ENCODE data around the gene CCDC183. TPM values are rescaled to one million over a fixed set of nuclear protein-coding genes. Genes with fewer than 3 reads are reported as not detected.

CCDC183 gene
- total RNA-seq, 1 experiment from 2014 or later = 1.1 TPM

DNA sequence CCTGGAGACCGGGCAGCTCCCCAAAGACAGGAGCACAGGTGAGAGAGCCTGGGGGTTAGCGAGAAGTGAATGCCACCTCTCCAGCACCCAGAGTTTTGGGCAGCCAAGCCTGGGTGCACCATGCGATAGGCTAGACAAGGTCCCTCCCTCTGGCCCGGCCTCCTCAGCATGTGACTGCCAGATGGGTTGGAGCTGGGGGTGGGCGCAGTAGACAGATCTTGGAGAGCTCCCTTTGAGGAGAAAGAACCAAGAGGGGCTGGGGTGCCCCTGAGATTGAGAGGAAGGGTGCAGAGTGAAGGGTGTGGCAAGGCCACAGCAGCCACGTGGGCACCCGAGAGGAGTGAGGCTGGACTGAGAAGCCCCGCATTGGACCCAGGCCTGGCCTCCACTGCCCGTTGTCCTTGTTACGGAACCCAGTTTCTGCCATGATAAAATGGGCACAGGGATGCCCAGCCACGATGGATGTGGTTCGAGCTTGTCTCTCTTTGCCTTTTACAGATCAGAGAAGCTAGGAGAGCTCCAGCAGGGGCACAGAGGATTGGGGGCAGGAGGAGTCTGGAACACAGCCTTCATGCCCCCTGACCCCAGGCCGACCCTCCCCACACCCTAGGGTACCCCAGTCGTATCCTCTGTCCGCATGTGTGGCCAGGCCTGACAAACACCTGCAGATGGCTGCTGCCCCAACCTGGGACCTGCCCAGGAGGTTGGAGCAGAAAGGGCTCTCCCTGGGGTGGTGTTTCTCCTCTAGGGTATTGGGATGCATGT is 3.6 kb upstream of the CCDC183 start:
- H2AFZ ChIP-seq (ENCODE audit: low read length) = no peak overlapping the region
- H4K20me1 ChIP-seq (ENCODE audit: control insufficient read depth, insufficient read depth, insufficient read length) = no peaks in the 10 kb centered on the region
- H3K4me2 ChIP-seq (ENCODE audit: insufficient read depth, insufficient read length, low read length) = no peak overlapping the region
- TF ChIP-seq, protein P1, sequence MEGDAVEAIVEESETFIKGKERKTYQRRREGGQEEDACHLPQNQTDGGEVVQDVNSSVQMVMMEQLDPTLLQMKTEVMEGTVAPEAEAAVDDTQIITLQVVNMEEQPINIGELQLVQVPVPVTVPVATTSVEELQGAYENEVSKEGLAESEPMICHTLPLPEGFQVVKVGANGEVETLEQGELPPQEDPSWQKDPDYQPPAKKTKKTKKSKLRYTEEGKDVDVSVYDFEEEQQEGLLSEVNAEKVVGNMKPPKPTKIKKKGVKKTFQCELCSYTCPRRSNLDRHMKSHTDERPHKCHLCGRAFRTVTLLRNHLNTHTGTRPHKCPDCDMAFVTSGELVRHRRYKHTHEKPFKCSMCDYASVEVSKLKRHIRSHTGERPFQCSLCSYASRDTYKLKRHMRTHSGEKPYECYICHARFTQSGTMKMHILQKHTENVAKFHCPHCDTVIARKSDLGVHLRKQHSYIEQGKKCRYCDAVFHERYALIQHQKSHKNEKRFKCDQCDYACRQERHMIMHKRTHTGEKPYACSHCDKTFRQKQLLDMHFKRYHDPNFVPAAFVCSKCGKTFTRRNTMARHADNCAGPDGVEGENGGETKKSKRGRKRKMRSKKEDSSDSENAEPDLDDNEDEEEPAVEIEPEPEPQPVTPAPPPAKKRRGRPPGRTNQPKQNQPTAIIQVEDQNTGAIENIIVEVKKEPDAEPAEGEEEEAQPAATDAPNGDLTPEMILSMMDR (conservative IDR thresholded peaks at IDR 0.05) = no peak
- no peak overlapping the region for H4K5ac ChIP-seq (ENCODE audit: insufficient read length, low read depth, low read length)
- H3K9me3 ChIP-seq (ENCODE audit: control insufficient read depth, low read depth, low read length) = no peaks in the 10 kb centered on the region
- H3K14ac ChIP-seq (ENCODE audit: insufficient read depth, low read length) = no peak overlapping the region
- no peak overlapping the region for H2BK5ac ChIP-seq (ENCODE audit: insufficient read length, low read length)
- no peak for DNase-seq
- H3K79me1 ChIP-seq (ENCODE audit: insufficient read depth, low read depth, low read length, poor library complexity, severe bottlenecking) = no peaks in the 10 kb centered on the region
- H2BK120ac ChIP-seq (ENCODE audit: low read depth, low read length, poor library complexity, severe bottlenecking) = no peak overlapping the region
- H4K91ac ChIP-seq (ENCODE audit: insufficient read length, low read depth, low read length) = no peak overlapping the region
- peaks cover 0 to 8% (median 1%) of the 10 kb centered on the region in 3 experiments; a peak in 3 of 7 replicates for H3K36me3 Mint-ChIP-seq (ENCODE audit: insufficient read depth in 1 of 3, low read depth in 3 of 3)
- no peak overlapping the region for H2BK15ac ChIP-seq (ENCODE audit: low read depth, low read length)
- no peaks in the 10 kb centered on the region for H3K23me2 ChIP-seq (ENCODE audit: insufficient read length, low read depth, low read length, poor library complexity, severe bottlenecking)
- no peaks in the 10 kb centered on the region for H3K4me1 ChIP-seq (ENCODE audit: insufficient read depth, low read length)
- H3K18ac ChIP-seq (ENCODE audit: insufficient read length, low read depth, low read length) = no peak overlapping the region
- no peak overlapping the region for H3K56ac ChIP-seq (ENCODE audit: insufficient read length, low read depth, low read length)
- peaks cover 21 to 37% of the 10 kb centered on the region in 2 experiments for H3K4me1 Mint-ChIP-seq
- H3K27me3 ChIP-seq (ENCODE audit: insufficient read depth, low read length) = no peaks in the 10 kb centered on the region
- H3K4ac ChIP-seq (ENCODE audit: low read depth, low read length) = no peak overlapping the region
- peak overlapping the region; percentile 65 to 81; a peak in 3 of 5 replicates for H3K4me3 Mint-ChIP-seq
- H3K27ac ChIP-seq (ENCODE audit: insufficient read length, low read depth, low read length) = no peak overlapping the region
- H2BK12ac ChIP-seq (ENCODE audit: insufficient read length, low read depth, low read length) = no peak overlapping the region
- H3K27ac Mint-ChIP-seq = peak overlapping the region in 1 of 3 experiments; percentile 39; a peak in 1 of 7 replicates
- no peak overlapping the region for H2AK5ac ChIP-seq (ENCODE audit: insufficient read length, low read length)
- H3K23ac ChIP-seq (ENCODE audit: insufficient read length, low read depth, low read length) = no peak overlapping the region
- H3K79me2 ChIP-seq (ENCODE audit: insufficient read depth, low read length) = no peaks in the 10 kb centered on the region
- H3K9me3 Mint-ChIP-seq = no peaks in the 10 kb centered on the region
- H3T11ph ChIP-seq (ENCODE audit: low read length) = no peak overlapping the region
- no peak overlapping the region for H3K9ac ChIP-seq (ENCODE audit: extremely low read depth, insufficient read length, low read length)
- no peak overlapping the region for H4K8ac ChIP-seq (replicated peaks; ENCODE audit: insufficient read length, low read depth, low read length)
- no peak overlapping the region for H2BK20ac ChIP-seq (ENCODE audit: low read depth, low read length, poor library complexity, severe bottlenecking)
- H3K27me3 Mint-ChIP-seq (ENCODE audit: low read depth) = peaks cover 24% of the 10 kb centered on the region
- WGBS (ENCODE audit: extremely low coverage, insufficient read length, low lambda C conversion rate) = no CpG with 5 or more reads among the region's 15 CpGs
